GM10847 (cell line): Measurements from ENCODE around the gene ANK2.

Source experiments
- POLR2A ChIP-seq: IDR thresholded peaks from 2 replicates; pipeline ENCODE4 v1.6.1; 2011; ENCODE audit not compliant: insufficient read length; ENCODE audit errors: extremely low read depth

The ANK2 gene

DNA sequence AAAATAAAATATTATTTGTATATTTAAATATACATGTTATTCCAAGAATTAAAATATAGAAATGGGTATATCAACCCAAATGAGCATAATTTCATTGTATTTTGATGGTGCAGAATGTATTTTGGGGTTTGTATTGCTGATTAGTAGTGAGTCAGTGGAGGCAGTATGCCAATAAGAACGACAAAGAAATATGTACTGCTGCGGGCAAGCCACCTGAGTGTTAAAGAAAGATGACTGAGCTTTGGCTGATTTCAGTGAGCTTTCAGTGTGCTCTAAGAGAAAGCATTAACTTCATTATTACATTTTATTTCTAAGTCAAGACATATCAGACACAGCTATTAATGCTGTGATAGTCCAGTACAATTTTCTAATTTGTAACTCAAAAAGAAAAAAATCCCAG lies 297.8 kb downstream of the ANK2 start:
- TF ChIP-seq POLR2A: no peak

GRCh38 chr4:113349430-113349829 lies 300.0 kb downstream of the ANK2 start:
- TF ChIP-seq POLR2A: no peak

GRCh38 chr4:113350576-113350975 lies 301.1 kb downstream of the ANK2 start:
- TF ChIP-seq POLR2A: no peak

GRCh38 chr4:113355550-113356371 lies 306.3 kb downstream of the ANK2 start:
- no peak for TF ChIP-seq POLR2A

GRCh38 chr4:113356453-113356852 lies 307.0 kb downstream of the ANK2 start:
- no peak for TF ChIP-seq POLR2A

- TF ChIP-seq POLR2A: no peak
Measured at GRCh38 chr4:113358784-113359183, 309.3 kb downstream of the ANK2 start.

DNA sequence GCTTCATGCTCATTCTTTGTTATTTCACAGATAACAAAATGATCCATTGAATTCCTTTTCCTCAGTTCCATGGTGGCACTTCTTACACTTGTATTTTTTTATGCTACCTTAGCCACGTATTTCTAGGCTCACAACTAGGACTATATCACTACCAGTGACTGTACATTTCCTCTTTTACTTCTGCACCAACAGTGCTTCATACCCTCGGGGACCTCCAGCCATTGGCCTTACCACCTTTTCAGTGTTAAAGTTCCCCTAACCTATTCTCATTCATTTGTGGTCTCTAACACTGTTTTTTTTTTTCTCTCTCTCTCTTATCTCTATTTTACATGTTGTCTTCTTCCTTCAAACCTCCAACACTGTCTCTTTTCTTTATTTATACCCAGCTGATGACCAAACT lies 315.9 kb downstream of the ANK2 start:
- TF ChIP-seq POLR2A: no peak

DNA sequence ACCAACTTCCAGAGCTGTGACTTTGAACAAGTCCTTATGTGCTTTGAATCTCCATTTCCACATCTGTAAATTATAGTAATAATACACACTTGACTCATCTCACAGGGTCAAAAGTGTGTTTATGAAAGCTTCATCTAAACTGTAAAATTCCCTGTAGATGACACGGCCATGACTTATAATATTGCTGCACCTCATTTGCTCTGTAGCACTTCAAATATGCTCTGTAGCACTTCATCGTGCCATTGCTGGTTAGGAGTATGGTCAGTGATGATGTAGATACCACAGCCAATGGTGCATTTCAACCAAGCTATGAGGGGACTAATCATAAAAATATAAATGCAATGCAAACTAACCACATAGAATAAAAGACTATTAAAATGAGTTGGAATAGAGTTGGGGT lies 318.6 kb downstream of the ANK2 start:
- TF ChIP-seq POLR2A: no peak

DNA sequence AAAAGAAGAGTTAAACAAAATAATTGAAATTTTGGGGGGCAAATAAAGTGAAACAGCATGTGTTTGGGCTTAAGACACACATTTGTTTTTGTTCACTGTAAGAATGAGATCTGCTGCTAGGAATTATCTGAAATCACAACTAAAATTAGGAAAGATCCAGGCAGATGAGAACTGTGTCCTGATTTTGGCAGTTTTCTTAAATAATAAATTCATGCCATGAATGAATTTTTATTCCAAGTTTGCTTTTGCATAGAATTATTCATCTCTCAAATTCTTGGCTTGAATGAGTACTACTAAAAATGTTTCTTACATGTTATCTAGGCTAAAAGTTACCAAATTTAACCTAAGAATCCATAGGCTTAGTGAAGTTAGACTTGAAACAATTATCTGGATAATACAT lies 321.7 kb downstream of the ANK2 start:
- no peak for TF ChIP-seq POLR2A

GRCh38 chr4:113375964-113376666 lies 326.7 kb downstream of the ANK2 start:
- no peak for TF ChIP-seq POLR2A

DNA sequence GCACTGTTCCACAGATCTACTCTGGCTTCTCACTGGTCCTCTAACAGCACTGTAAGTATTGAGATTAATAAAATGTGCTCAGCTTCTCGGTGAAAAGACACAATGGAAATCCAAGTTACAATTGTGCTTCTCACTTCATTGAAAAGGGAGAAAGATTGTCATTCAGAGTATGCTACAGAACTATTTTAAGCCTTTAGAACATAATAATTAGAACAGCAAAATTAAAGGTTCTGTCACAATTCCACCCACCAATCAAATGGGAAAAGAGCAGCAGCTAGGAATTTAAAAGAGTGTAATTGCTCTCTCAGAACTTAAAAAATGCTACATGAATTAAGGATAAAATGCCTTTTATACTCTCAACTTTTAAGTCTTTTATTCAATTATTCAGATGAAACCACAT lies 329.4 kb downstream of the ANK2 start:
- no peak for TF ChIP-seq POLR2A

GRCh38 chr4:113382704-113383103 lies 333.3 kb downstream of the ANK2 start:
- TF ChIP-seq POLR2A: no peak

DNA sequence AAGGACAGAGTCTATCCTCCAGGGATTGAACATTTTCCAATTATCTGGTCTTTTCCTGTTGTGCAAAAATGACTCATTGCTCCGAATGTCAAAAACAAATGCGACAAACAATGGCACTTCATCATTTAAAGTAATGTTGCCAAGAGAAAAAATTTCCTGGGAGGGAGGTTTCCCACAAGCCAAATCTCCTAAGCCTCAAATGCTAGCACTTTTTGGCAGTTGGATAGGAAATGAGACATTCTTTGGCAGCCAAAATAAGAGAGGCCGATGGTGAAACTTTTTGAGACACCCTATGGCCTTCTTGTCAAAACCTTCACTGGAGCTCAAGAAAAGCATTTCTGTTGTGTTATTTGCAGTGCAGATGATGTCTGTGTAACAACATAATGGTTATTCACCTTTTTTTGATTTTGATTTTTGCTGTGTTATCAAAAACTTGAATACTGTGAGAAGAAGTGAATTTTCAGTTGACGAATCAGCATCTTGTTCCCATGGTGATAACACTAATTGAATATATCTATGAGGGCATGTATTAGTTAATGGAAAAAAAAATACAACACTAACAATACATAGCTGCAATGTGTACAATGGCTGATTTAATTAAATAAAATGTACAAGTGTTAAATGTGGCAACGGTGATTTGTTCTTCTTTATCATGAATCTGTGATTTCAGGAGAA lies 333.8 kb downstream of the ANK2 start:
- no peak for TF ChIP-seq POLR2A

- no peak for TF ChIP-seq POLR2A
Measured at GRCh38 chr4:113384600-113384999, 335.1 kb downstream of the ANK2 start.

GRCh38 chr4:113385281-113385899 lies 335.9 kb downstream of the ANK2 start:
- TF ChIP-seq POLR2A: no peak

DNA sequence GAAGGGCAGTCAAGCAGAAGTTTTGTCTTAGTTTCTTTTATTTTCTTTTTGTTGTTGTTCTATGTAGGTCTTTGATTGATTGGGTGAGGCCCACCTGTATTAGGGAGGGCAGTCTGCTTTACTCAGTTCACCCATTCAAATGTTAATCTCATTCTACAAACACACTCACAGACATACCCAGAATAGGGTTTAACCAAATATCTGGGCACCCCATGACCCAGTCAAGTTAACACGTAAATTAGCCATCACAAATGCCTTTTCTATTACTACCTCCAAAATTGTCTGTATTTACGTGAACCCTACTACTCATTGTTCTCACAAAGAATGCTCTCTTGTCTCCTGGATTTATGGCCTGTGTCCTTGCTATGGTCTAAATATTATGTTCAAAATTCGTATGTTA lies 339.7 kb downstream of the ANK2 start:
- no peak for TF ChIP-seq POLR2A
